Activated CD4-positive, alpha-beta T cell treated with anti-CD3 and anti-CD28 coated beads, Interleukin-2, amount 10 ng/mL, durations not matched to agents 24 days and 14 days (primary cell): Measurements from ENCODE around the gene NAXE. TPM values are rescaled to one million over a fixed set of nuclear protein-coding genes. Genes with fewer than 3 reads are reported as not detected.
"Not testable (repeated sequence)": the region's sequence is repeated elsewhere in the genome, so short reads cannot be mapped to it uniquely, and the experiment has no call there.

Source experiments
- DNase-seq: peaks from one replicate; pipeline ENCODE4 v3.0.0; 2022
- H3K27ac Mint-ChIP-seq: one replicate; pipeline ENCODE4 v1.8.0; 2022; ENCODE audit warnings: mild to moderate bottlenecking, mixed read lengths
- H3K27me3 Mint-ChIP-seq: one replicate; pipeline ENCODE4 v1.8.0; 2022; ENCODE audit warnings: mixed read lengths
- H3K36me3 Mint-ChIP-seq: one replicate; pipeline ENCODE4 v1.8.0; 2022; ENCODE audit warnings: low read depth, mild to moderate bottlenecking, mixed read lengths
- H3K4me1 Mint-ChIP-seq: one replicate; pipeline ENCODE4 v1.8.0; 2021; ENCODE audit warnings: mixed read lengths
- H3K4me3 Mint-ChIP-seq: one replicate; pipeline ENCODE4 v1.8.0; 2022; ENCODE audit warnings: mild to moderate bottlenecking, moderate library complexity, mixed read lengths
- H3K9me3 Mint-ChIP-seq: one replicate; pipeline ENCODE4 v1.8.0; 2021; ENCODE audit warnings: mixed read lengths
- intact Hi-C: fragments of 100-400 bp; cut with micrococcal nuclease; formaldehyde crosslinking; loops from one replicate; pipeline ENCODE4 v1.15.1; 2023
- total RNA-seq: library from RNA; stranded (reverse); gene quantifications from 2 replicates; pipeline ENCODE4 v1.2.3, GENCODE V29; 2022

Gene NAXE
- total RNA-seq, 1 donor from 2014 or later: 90.2 TPM

DNA sequence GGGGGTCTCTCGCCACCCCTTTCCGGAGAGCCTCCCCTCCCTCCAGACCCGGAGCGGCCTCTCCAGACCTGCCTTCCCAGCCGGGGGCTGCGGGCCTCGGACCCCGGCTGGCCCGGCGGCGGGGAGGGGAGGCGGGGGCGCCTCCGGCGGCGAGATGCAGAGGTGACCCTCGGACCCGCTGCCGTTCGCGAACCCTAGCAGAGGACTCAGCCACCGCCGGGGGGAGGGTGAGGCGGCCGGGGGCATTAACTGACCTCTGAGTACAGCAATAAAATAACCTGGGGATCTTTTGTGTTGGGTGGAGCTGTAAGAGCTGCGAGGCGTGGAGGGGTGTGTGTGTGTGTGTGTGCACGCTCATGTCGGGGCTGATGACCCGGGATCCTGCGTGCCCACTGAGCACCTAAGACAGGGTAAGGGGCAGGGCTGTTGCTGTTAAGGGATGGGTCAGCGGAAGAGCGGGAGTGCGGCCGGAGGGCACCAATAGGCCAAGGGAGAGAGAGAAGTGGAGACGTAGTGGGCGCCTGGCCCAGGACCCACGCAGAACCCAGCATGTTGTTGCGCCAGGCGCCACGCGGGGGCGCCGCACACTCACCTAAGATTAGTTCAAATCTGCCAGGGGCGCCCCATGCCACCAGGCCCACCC, 34.0 kb downstream of the NAXE start:
- intact Hi-C loops: loop anchor here (1.0 to 10.0 kb wide), 5 partner anchors 32 to 299 kb away; partner anchors contain the start of gene LRRC71
- H3K27me3 Mint-ChIP-seq: peaks cover 60% of the 10 kb centered on the region
- H3K27ac Mint-ChIP-seq: peak overlapping the region; percentile 50
- no peaks in the 10 kb centered on the region for H3K9me3 Mint-ChIP-seq
- H3K4me1 Mint-ChIP-seq: peaks cover 9% of the 10 kb centered on the region
- H3K36me3 Mint-ChIP-seq: peaks cover 2% of the 10 kb centered on the region
- peak overlapping the region; percentile 84 for H3K4me3 Mint-ChIP-seq
- peak; percentile 90 for DNase-seq

DNA sequence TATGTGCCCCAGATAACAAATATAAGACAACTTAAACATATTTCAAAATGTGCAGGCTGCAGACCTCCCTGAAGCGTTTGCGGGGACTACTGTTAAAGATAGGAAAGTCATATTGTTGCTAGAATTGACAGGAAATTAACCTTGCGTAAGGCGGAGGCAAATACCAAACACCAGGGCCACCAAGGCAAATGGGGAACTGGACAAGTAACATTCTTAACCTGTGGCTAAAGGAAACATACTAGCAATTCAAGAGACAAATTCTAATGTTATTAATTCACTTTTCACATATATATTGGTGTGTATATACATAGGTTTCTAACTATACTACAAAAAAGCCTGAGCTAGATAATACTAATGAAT, 34.5 kb downstream of the NAXE start:
- Mint-ChIP-seq H3K36me3 (peaks cover 2% of the 10 kb centered on the region), H3K27ac (no peak overlapping the region), H3K4me1 (peaks cover 9% of the 10 kb centered on the region), H3K27me3 (peaks cover 62% of the 10 kb centered on the region), H3K9me3 (no peaks in the 10 kb centered on the region), H3K4me3 (peak overlapping the region; percentile 84)
- intact Hi-C loops: loop anchor here (1.0 to 10.0 kb wide), 3 partner anchors 52 to 299 kb away; partner anchors contain the start of gene LRRC71
- DNase-seq: no peak

DNA sequence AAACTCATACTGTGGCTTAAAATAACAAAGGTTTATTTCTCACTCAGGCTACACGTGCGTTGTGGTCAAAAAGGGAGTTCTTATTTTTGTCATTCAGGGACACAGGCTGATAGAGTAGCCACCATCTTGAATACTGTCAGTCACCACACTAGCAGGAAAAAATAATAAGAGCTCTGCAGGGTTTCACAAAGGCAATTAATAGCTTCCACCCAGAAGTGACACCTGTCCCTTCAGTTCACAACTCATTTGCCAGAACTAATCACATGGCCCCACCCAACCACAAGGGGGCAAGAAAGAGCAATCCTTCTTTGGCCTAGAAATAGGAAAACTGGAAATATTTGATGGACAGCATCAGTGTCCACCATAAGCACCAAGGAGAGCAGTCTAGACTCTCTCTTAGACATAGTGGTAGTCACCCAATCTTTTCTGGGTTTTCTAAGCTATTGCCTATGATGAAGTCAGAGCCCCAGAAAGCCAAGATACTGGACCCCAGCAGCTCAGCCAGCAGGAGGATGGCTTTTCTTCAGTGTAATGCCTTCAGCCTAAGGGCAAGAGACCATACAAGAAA, 35.8 kb downstream of the NAXE start:
- H3K4me3 Mint-ChIP-seq: no peak overlapping the region
- intact Hi-C loops: loop anchor here (5.0 to 10.0 kb wide), 2 partner anchors 190 to 297 kb away; partner anchors contain the start of gene LRRC71
- DNase-seq: peak; percentile 84
- H3K9me3 Mint-ChIP-seq: no peaks in the 10 kb centered on the region
- peaks cover 64% of the 10 kb centered on the region for H3K27me3 Mint-ChIP-seq
- H3K36me3 Mint-ChIP-seq: peaks cover 2% of the 10 kb centered on the region
- H3K27ac Mint-ChIP-seq: no peak overlapping the region
- H3K4me1 Mint-ChIP-seq: peaks cover 9% of the 10 kb centered on the region

DNA sequence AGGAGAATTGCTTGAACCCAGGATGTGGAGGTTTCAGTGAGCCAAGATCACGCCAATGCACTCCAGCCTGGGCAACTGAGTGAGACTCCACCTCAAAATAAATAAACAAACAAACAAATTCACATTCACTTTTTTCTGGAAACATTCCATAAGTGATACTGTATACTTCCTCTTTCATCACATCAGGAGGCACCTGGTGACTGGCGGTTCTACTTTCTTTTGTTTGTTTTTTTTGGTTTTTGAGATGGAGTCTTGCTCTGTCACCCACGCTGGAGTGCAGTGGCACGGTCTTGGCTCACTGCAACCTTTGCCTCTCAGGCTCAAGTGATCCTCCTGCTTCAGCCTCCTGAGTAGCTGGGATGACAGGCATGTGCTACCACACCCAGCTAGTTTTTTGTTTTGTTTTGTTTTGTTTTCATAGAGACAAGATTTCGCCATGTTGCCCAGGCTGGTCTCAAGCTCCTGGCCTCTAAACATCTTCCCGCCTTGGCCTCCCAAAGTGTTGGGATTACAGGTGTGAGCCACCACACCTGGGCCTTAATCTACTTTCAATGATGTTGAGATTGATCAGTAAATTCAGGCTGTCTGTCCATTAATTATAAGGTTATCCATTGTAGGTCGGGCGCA, 38.4 kb downstream of the NAXE start:
- intact Hi-C loops: loop anchor here (5.0 to 10.0 kb wide), 2 partner anchors 193 to 295 kb away; partner anchors contain the start of gene LRRC71
- peaks cover 68% of the 10 kb centered on the region for H3K27me3 Mint-ChIP-seq

DNA sequence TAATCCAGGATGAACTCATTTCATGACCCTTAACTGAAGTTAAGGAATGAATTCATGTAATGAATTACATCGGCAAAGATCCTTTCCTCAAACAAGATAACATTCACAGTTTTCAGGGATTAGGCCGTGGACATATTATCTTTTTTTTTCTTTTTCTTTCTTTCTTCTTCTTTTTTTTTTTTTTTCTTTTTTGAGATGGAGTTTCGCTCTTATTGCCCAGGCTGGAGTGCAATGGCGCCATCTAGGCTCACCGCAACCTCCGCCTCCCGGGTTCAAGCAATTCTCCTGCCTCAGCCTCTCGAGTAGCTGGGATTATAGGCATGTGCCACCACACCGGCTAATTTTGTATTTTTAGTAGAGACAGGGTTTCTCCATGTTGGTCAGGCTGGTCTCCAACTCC, 39.6 kb downstream of the NAXE start:
- H3K4me3 Mint-ChIP-seq, intact Hi-C loops, H3K27ac Mint-ChIP-seq, DNase-seq, H3K36me3 Mint-ChIP-seq, H3K4me1 Mint-ChIP-seq, H3K9me3 Mint-ChIP-seq: not testable (repeated sequence)
- peaks cover 65% of the 10 kb centered on the region for H3K27me3 Mint-ChIP-seq

More for the DNA sequence above, 38.4 kb downstream of the NAXE start:
- no peaks in the 10 kb centered on the region for H3K9me3 Mint-ChIP-seq
- no peak overlapping the region for H3K27ac Mint-ChIP-seq
- peaks cover 2% of the 10 kb centered on the region for H3K36me3 Mint-ChIP-seq
- H3K4me1 Mint-ChIP-seq: peaks cover 6% of the 10 kb centered on the region
- no peak overlapping the region for H3K4me3 Mint-ChIP-seq
- DNase-seq: no peak

DNA sequence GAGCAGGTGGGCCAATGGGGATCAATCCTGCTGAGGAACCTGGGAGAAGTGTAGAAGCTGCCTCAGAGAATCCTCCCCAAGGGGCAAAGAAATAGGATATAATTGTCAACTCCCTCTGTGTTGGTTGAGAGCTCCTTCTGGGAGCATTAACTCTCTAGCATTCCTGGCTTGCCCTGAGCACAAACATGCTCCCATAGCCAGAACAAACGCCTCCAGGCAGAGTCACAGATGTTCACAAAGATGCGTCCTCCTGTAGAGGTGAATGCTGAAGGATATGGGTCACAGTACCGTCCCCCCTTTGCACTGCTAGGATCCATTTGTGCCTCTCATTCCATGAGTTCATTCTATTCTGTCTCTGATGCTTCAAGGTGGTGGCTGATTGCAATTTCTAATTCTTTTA, 40.8 kb downstream of the NAXE start:
- no peak for DNase-seq
- no peaks in the 10 kb centered on the region for H3K9me3 Mint-ChIP-seq
- no peaks in the 10 kb centered on the region for H3K36me3 Mint-ChIP-seq
- H3K27ac Mint-ChIP-seq: no peak overlapping the region
- intact Hi-C loops: no loop called here
- H3K4me3 Mint-ChIP-seq: no peak overlapping the region
- no peaks in the 10 kb centered on the region for H3K4me1 Mint-ChIP-seq
- H3K27me3 Mint-ChIP-seq: peaks cover 67% of the 10 kb centered on the region

DNA sequence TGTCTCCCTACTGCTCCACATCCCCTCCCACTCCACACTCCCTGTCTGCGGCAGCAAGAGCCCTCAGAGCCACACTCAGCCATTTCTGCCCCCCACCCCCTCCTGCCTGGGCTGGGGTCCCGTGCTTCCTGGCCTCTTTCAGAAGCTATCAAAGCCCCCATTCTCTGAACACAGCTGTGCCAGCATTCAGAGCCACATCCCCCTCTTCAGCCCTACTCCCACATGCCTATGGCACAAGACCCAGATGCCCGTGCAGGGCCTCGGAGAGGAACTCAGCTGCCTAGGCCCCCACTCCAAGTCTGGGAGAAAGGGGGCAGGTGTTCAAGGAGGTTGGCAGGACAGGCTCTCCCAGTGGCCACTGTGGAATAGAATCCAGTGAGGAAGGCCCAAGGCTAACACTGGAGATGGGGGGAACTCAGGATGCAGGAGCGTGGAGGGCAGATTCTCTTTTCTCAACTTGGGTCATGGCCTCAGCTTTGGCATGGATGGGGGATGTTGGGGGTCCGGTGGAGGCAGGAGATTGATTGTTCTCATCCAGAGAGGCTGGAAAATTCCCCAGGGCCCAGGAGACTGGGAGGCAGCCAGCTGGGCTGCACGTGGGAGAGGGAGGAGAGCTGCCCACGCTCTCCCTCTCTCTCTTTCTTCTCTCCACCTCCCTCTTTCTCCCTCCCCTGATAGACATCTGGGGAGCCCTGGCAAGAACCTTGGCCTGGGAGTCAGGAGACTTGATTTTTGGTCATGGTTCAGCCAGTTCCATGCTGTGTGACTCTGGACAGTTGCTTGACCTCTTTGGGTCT, 46.8 kb downstream of the NAXE start:
- H3K27ac Mint-ChIP-seq: no peak overlapping the region
- H3K4me1 Mint-ChIP-seq: peaks cover 14% of the 10 kb centered on the region
- DNase-seq: no peak
- intact Hi-C loops: no loop called here
- no peaks in the 10 kb centered on the region for H3K9me3 Mint-ChIP-seq
- H3K4me3 Mint-ChIP-seq: no peak overlapping the region
- peaks cover 72% of the 10 kb centered on the region for H3K27me3 Mint-ChIP-seq
- H3K36me3 Mint-ChIP-seq: no peaks in the 10 kb centered on the region

DNA sequence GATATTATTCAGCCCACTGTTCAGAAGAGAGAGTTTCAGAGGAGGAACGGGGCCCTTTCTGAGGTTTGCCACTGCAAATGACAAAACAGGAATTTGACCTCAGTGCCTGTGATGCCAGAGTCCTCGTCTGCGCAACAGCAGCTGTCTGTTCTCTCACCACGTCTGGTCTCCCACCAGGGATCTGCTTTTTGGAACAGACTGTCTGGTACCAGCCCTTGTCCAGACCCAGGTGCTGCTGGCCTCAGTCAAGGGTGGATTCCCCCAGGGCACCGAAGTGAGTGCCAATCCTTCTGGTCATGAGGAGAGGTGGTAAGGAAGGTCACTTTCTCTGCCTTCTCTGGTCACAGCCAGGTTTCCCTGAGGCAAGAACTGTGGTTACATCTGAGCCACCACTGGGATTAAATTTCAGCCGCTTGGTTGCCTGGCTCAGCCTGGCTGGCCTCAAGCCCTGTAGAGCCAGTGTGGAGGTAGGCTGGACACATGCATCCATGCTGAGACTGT, 48.1 kb downstream of the NAXE start:
- Mint-ChIP-seq H3K4me3 (no peak overlapping the region), H3K27me3 (peaks cover 68% of the 10 kb centered on the region), H3K36me3 (no peaks in the 10 kb centered on the region), H3K9me3 (no peaks in the 10 kb centered on the region), H3K4me1 (peaks cover 24% of the 10 kb centered on the region), H3K27ac (no peak overlapping the region)
- no peak for DNase-seq
- intact Hi-C loops: no loop called here

DNA sequence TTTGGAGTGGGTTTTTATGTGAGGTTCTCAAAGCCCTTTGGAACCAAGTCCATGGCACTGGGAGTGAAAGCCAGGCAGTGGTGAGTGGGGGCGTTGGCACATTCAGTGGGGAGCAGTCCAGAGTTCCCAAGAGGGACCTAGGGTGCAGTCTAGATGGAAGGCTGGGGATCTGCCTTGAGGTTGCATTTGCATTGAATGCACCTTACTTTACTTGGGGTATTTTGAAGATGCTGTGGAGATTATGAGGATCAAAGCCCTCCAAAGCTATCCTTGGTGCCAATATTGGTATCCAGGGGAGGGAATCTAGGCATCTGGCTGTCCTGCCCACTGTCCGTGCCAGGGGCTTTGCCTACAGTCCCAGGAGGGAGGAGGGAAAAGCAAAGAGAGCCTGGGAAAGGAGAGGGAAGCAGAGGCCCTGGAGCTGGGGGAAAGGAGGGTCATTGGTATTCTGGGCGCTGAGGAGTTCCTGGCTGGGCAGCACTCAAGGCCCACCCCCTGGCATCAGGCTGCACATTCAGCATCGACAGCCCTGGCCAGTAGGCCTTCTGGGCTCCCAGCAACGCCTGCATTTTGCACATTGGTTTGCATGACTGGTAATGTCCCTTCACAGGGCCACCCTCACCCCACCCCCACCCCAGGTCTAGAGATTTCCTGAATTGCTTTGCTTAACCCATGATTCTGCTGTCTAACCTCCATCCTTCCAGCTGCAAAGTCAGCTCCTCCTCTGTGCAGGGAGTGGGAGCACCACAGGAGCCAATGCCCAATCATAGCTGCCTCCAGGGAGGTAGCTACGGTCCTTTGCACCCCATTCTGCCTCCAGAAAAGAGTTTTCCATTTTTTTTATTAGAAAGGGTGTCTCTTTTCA, 49.5 kb downstream of the NAXE start:
- peaks cover 26% of the 10 kb centered on the region for H3K4me1 Mint-ChIP-seq
- DNase-seq: no peak
- no peaks in the 10 kb centered on the region for H3K36me3 Mint-ChIP-seq
- intact Hi-C loops: loop anchor here (1.0 kb wide), 1 partner anchor 16 kb away; no protein-coding TSS in a partner anchor
- no peaks in the 10 kb centered on the region for H3K9me3 Mint-ChIP-seq
- H3K4me3 Mint-ChIP-seq: peak overlapping the region; percentile 73
- no peak overlapping the region for H3K27ac Mint-ChIP-seq
- peaks cover 77% of the 10 kb centered on the region for H3K27me3 Mint-ChIP-seq

DNA sequence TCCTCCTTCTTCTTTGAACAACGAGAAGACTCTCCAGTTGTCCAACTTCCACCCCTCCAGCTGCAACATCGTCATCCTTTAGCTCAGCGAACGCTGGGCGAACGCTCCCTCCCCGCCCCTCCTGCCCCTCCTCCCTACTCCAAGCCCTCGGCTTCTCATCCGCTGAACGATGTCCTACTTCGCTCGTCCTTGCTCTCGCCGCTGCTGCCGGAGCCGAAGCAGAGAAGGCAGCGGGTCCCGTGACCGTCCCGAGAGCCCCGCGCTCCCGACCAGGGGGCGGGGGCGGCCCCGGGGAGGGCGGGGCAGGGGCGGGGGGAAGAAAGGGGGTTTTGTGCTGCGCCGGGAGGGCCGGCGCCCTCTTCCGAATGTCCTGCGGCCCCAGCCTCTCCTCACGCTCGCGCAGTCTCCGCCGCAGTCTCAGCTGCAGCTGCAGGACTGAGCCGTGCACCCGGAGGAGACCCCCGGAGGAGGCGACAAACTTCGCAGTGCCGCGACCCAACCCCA, 50.2 kb downstream of the NAXE start, which contains the start of gene BCAN:
TSS of gene BCAN (plus strand) at position 357 of the 504 bp plus-strand sequence. CDS start 3,938 bp downstream, outside the sequence.
- no peaks in the 10 kb centered on the region for H3K36me3 Mint-ChIP-seq
- intact Hi-C loops: loop anchor here (1.0 kb wide), 1 partner anchor 15 kb away; no protein-coding TSS in a partner anchor

DNA sequence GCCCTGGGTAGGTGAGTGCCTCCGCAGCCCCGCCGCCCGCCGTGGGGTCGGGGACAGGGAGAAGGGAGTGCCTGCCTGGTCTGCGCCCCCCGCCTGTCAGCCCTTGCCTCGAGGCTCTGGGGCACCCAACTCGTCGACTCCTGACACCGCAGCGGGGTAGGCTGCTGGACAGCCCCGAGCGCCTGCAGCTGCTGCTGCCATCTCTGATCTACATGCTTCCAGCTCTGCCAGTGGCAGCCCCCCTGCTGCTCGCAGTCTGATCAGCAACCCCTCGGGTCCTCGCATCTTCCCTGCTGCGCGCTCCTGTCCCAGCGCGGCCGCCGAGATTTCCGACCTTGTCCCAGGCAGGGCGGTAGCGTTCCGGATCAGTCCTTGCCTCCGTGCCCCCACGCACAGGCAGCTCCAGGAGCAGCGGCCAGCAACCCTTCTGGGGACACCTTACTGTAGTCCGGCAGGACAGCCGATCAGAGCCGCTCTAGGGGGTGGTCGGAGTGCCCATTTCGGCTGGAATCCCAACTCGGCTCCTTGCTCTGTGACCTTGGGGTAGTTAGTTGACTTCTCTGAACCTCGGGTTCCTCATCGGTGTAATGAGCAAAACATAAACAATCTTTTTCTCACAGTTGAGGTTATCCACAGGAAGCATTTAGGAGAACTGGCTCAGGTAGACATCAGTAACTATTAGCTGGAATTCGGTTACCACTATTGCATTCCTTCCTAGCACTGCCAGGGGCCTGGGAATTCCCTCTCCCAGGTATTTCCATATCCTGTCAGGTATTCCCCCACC, 50.9 kb downstream of the NAXE start:
- Mint-ChIP-seq H3K4me1 (peaks cover 26% of the 10 kb centered on the region), H3K27ac (no peak overlapping the region), H3K27me3 (peaks cover 79% of the 10 kb centered on the region), H3K36me3 (no peaks in the 10 kb centered on the region), H3K9me3 (no peaks in the 10 kb centered on the region), H3K4me3 (peak overlapping the region; percentile 65)
- intact Hi-C loops: no loop called here
- no peak for DNase-seq

More for the DNA sequence above, 50.2 kb downstream of the NAXE start, which contains the start of gene BCAN:
- DNase-seq: peak; percentile 69
- H3K27ac Mint-ChIP-seq: no peak within 1 kb of the TSS
- H3K4me3 Mint-ChIP-seq: peak within 1 kb of the TSS; percentile 73
- no peaks in the 10 kb centered on the region for H3K9me3 Mint-ChIP-seq
- peaks cover 74% of the 10 kb centered on the region for H3K27me3 Mint-ChIP-seq
- H3K4me1 Mint-ChIP-seq: peaks cover 26% of the 10 kb centered on the region
